SK-N-MC (cell line): ENCODE measurements around the gene SPATA31C1.

Experiments used
- EZH2 ChIP-seq: fragments of 200-600 bp; sonication (generic); IDR thresholded peaks from one replicate; pipeline ENCODE4 v1.6.1; 2017; ENCODE audit warnings: antibody characterized with exemption
- POLR2AphosphoS5 ChIP-seq: IDR thresholded peaks from 2 replicates; pipeline ENCODE4 v1.6.1; 2012; ENCODE audit warnings: mild to moderate bottlenecking, low read depth, low read length, borderline replicate concordance

DNA sequence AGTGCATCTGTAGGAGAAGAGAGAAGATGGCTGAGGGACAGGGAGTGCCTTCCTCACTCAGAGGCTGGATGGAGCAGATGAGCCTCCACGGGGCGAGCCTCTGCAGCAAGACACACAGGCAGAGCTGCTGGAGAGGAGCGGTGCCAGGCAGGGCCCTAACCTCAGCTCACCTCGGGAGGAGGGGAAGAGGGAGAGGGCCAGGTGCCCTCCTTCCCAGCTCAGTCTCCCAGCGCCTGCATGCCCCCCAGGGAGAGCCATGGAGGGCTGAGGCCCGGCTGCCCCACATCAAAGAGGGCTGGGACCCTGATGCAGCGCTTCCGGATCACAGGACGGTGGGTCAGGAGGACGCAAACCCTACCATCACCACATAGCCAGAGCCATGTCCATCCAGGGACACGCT, 48.7 kb upstream of the SPATA31C1 start:
- no peak for TF ChIP-seq POLR2AphosphoS5
- no peak for TF ChIP-seq EZH2
